GM12872 (cell line): ENCODE data around the gene RAI1.

ENCODE experiments used
- TF ChIP-seq, protein P1 (sequence below): IDR thresholded peaks from 3 replicates; pipeline ENCODE4 v1.5.1; 2011; ENCODE audit warnings: low read depth, mild to moderate bottlenecking, low read length, moderate library complexity; ENCODE audit not compliant: insufficient read depth

RAI1 gene

GRCh38 chr17:17728550-17729251 is 47.4 kb downstream of the RAI1 start:
- TF ChIP-seq, protein P1, sequence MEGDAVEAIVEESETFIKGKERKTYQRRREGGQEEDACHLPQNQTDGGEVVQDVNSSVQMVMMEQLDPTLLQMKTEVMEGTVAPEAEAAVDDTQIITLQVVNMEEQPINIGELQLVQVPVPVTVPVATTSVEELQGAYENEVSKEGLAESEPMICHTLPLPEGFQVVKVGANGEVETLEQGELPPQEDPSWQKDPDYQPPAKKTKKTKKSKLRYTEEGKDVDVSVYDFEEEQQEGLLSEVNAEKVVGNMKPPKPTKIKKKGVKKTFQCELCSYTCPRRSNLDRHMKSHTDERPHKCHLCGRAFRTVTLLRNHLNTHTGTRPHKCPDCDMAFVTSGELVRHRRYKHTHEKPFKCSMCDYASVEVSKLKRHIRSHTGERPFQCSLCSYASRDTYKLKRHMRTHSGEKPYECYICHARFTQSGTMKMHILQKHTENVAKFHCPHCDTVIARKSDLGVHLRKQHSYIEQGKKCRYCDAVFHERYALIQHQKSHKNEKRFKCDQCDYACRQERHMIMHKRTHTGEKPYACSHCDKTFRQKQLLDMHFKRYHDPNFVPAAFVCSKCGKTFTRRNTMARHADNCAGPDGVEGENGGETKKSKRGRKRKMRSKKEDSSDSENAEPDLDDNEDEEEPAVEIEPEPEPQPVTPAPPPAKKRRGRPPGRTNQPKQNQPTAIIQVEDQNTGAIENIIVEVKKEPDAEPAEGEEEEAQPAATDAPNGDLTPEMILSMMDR: no peak

DNA sequence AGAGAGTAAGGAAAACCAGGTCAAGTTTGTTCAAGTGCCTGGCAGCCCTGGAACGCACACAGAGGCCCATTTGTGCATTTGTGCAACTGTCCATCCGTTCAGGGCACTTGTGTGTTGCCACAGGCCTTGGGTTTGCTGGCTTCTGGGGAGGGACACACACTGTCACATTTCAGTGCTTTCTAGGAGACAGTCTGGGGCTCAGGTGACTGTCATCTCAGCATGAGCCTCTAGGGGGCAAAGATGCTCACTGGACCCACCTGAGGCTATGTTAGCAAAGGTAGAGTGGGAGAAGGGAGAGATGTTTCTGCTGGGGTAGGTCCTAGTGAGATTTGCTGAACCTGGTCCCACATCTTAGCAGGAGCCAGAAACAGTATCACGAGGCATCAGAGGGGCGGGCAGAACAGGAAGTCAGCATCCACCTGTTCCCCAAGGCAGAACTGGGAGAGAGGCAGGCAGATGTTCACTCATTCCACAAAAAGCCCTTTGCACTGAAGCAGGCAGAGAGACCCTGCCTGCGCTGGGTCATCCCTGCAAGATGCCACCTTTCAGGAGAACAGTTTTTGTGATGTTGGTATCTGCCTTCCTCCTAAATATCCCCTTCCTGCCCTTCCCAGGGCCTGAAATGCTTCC is 48.5 kb downstream of the RAI1 start:
- TF ChIP-seq, protein P1: peak; percentile 93

GRCh38 chr17:17730250-17730935 is 49.1 kb downstream of the RAI1 start:
- TF ChIP-seq, protein P1: no peak

DNA sequence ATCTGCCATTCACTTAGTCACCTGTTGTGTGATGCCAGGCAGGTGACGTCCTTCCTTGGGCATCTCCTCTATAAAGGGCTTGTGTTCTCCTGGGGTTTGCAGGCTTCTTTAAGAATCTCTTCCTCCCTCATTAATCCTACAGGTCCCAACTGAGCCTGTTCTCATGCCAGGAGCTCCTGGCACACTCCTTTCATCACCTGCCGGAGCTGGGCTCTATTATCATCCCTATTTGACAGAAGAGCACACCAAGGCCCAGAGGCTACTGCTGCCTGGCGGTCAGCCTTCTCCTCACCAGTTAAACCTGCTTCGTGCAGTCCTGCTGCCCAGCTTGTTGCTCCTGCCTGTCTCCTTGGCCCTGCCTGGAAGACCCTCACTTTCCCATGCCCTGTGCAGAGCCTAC is 51.2 kb downstream of the RAI1 start:
- TF ChIP-seq, protein P1: no peak

DNA sequence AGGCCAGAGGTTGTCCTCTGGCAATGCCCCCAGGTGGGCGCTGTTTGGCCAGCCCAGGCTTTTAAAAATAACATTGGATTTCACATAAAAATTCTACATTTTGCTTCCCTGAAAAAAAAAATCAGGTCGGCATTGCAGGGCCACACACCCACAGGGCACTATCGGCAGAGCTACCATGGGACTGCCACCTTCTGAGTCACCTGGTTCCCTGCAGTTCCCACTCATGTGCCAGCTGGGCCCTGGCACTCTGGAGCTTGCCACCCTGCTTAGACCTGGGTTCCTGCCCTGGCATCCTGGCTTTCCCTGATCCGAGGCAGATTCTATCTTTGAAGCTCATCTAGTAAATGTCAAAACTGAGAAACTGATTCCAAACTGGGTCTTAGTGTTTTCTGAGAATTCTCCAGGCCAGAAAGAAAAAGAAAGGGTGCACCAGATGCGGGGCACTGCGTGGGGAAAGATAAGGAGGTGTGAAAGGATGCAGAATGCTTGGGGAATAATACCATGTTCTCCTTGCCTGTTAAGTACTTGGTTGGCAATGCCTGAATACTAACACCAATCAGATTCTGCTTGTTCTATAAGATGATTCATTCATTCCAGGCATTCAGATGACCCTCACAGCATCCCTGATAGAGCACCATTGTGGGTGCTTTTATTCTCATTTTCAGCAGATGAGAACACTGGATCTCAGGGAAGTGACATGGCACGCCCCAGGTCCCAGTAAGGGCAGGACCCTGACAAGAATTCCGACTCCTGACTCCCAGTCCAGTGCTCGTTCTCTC is 51.8 kb downstream of the RAI1 start:
- TF ChIP-seq, protein P1: no peak

DNA sequence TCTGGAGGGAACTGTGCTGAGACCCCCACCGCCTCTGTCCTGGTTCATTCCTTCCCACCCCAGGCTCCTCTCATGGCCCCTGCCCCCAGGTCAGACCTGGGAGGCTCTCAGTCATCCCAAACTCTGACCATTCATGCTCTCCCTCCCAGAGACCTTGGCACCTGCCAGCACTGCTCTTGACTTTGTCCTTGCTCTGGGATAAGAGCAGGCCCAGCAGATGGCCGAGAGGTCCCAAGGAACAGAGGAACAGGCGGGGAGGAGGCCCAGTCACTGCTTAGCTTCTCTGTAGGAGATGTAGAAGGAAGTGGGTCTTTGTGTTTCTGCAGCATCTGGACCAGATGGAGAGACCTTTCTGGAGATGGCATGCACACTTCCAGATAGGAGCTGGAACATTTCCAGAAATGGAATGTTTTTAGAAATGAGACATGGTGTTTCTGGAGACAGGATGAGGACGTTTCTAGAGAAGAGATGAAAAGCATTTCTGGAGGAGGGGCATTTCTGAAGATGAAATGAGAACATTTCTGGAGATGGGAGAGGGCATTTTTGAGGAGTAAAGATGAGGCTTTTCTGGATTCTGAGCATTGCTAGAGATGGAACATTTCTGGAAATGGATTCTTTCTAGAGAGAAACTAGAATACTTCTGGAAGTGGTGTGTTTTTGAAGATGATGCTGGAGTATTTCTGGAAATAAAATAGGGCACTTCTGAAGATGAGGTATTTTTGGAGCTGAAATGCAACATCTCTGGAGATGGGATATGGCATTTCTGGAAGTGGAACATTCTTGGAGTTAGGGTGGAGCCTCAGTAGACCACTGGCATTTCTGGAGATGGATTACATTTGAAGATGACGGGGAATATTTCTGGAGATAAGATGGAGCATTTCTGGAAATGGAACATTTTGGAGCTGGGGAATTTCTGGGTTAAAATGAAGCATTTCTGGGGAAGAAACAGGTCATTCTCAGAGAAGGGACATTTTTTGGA is 55.2 kb downstream of the RAI1 start:
- TF ChIP-seq, protein P1: no peak
